GM21825 (cell line): ENCODE data around the gene ORC5.
"Not testable (repeated sequence)": the region's sequence is repeated elsewhere in the genome, so short reads cannot be mapped to it uniquely, and the experiment has no call there.

Experiments used
- ATAC-seq: cut with Tn5 transposase; IDR thresholded peaks from one replicate; pipeline ENCODE4 v1.9.1; 2021; ENCODE audit warnings: mild to moderate bottlenecking, moderate library complexity; ENCODE audit not compliant: unreplicated experiment

Gene ORC5

GRCh38 chr7:104207731-104208420 lies at the start of gene ORC5:
Gene ORC5, minus strand, starts transcription at chr7:104208013. Its CDS starts 109 bp downstream, at chr7:104207904.
- ATAC-seq = peak; percentile 100

GRCh38 chr7:104255616-104256015 lies 47.8 kb upstream of the ORC5 start:
- ATAC-seq = no peak

GRCh38 chr7:104255194-104255593 lies 47.4 kb upstream of the ORC5 start:
- ATAC-seq = no peak

GRCh38 chr7:104254696-104255095 lies 46.9 kb upstream of the ORC5 start:
- ATAC-seq = no peak

GRCh38 chr7:104252409-104253134 lies 44.8 kb upstream of the ORC5 start:
- no peak for ATAC-seq

GRCh38 chr7:104242638-104243037 lies 34.8 kb upstream of the ORC5 start:
- no peak for ATAC-seq

- no peak for ATAC-seq
Measured at GRCh38 chr7:104241538-104242209, 33.9 kb upstream of the ORC5 start.

GRCh38 chr7:104241135-104241534 lies 33.3 kb upstream of the ORC5 start:
- no peak for ATAC-seq

- ATAC-seq = no peak
Measured at GRCh38 chr7:104240401-104240800, 32.6 kb upstream of the ORC5 start.

- not testable (repeated sequence) for ATAC-seq
Measured at GRCh38 chr7:104234990-104235389, 27.2 kb upstream of the ORC5 start.

- peak; percentile 95 for ATAC-seq
Measured at GRCh38 chr7:104231054-104232046, 23.5 kb upstream of the ORC5 start.

GRCh38 chr7:104230606-104231005 lies 22.8 kb upstream of the ORC5 start:
- no peak for ATAC-seq

GRCh38 chr7:104228442-104228841 lies 20.6 kb upstream of the ORC5 start:
- ATAC-seq = no peak

- no peak for ATAC-seq
Measured at GRCh38 chr7:104225451-104225850, 17.6 kb upstream of the ORC5 start.

GRCh38 chr7:104217620-104218019 lies 9.8 kb upstream of the ORC5 start:
- no peak for ATAC-seq

GRCh38 chr7:104209063-104209462 lies 1.2 kb upstream of the ORC5 start:
- no peak for ATAC-seq

- ATAC-seq = no peak
Measured at GRCh38 chr7:104208421-104208780, 588 bp upstream of the ORC5 start.

- peak; percentile 20 for ATAC-seq
Measured at GRCh38 chr7:104207348-104207730, 474 bp downstream of the ORC5 start.

GRCh38 chr7:104206841-104207240 lies 972 bp downstream of the ORC5 start:
- ATAC-seq = no peak

- no peak for ATAC-seq
Measured at GRCh38 chr7:104198673-104199278, 9.0 kb downstream of the ORC5 start.
